NCI-H2081 (cell line): ENCODE measurements around the gene ERICH4.
"Not testable (repeated sequence)": the region's sequence is repeated elsewhere in the genome, so short reads cannot be mapped to it uniquely, and the experiment has no call there.

Source experiments
- DNase-seq, 2 experiments: peaks; one replicate each; lab custom pipeline; 2025; lab: John Stamatoyannopoulos, UW

ERICH4 gene

GRCh38 chr19:41435936-41436673 is 6.9 kb upstream of the ERICH4 start:
- no peak for DNase-seq

- DNase-seq, result no peak
Observed at GRCh38 chr19:41436674-41436951, 6.3 kb upstream of the ERICH4 start.

GRCh38 chr19:41437944-41438574 is 4.9 kb upstream of the ERICH4 start:
- DNase-seq, result no peak

GRCh38 chr19:41439441-41440222 is 3.3 kb upstream of the ERICH4 start, which contains the start of gene DMAC2:
TSS of gene DMAC2 (minus strand) at chr19:41439912. CDS start at chr19:41439899, 13 bp downstream.
- peak; percentile 99 for DNase-seq

GRCh38 chr19:41441321-41441945 is 1.5 kb upstream of the ERICH4 start:
- DNase-seq, result no peak

DNA sequence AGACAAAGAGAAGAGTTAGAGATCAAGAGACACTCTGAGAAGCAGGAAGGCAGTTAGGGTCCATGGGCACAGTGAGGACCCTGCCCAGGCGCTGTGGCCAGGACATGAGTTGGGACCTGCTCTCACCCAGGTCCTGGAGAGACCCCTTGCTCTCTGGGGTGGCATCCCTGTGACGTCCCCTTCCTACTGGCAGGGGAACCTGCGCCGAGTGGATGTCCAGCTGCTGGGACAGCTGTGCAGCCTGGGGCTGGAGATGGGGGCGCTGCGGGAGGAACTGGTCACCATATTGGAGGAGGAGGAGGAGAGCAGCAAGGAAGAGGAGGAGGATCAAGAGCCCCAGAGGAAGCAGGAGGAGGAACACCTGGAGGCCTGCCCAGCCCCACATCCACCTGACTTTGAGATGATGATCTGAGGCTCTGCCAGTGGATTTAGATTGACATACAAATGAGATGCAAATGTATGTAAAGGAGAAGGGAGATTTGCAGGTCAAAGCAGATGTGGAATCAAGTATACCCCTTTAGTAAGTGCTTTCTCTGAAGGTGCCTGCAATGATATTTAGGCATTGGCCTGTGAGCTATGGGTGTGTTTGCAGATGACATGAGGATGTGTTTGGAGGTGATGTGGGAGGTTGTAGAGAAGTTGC is 978 bp downstream of the ERICH4 start:
- no peak for DNase-seq

- DNase-seq, result no peak
Observed at GRCh38 chr19:41445575-41445974, 2.6 kb downstream of the ERICH4 start.

GRCh38 chr19:41447732-41448332 is 4.9 kb downstream of the ERICH4 start:
- no peak for DNase-seq

- DNase-seq, result peak; percentile 40
Observed at GRCh38 chr19:41449079-41449864, 6.3 kb downstream of the ERICH4 start.

DNA sequence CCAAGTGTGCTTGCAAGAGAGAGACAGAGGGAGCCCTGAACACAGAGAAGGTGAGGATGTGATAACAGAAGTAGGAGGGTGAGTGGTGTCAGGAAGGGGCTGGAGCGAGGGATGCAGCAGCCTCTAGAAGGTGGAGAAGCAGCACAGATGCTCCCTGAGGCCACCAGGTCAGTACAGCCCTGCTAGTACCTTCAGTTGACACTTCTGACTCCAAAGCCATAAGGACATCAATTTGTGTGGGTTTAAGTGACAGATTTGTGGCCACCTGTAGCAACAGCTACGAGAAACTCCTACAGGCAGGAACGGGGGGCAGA is 6.9 kb downstream of the ERICH4 start:
- no peak for DNase-seq

DNA sequence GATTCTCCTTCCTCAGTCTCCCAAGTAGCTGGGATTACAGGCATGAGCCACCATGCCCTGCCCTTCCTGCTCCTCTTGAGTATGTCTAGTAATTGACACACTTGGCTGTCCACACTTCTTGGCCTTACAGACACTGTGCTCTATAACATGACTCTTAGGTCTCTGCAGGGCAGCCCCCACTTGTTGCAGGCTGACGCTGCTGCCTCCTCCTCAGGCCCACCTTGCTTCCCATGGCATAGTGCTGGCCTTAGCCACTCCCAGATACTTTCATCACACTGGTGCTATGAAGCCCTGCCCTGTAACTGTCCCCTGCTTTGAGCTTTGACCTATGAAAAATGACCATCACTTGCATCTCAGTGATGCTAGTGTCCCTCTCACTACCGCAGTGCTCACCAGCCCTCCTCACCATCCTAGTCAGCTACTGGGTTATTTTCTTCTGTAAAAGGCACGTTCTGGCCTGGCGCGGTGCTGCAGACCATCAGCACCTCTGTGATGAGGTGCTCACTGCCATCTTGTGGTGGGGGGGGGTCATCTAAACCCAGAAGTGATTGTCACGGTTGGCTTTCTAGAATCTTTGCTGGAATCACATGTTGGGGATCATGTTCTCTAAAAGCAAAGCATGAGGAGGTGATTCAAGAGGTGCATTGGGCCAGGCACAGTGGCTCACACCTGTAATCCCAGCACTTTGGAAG is 9.8 kb downstream of the ERICH4 start:
- DNase-seq, result no peak

GRCh38 chr19:41455936-41456335 is 13.0 kb downstream of the ERICH4 start:
- no peak for DNase-seq

DNA sequence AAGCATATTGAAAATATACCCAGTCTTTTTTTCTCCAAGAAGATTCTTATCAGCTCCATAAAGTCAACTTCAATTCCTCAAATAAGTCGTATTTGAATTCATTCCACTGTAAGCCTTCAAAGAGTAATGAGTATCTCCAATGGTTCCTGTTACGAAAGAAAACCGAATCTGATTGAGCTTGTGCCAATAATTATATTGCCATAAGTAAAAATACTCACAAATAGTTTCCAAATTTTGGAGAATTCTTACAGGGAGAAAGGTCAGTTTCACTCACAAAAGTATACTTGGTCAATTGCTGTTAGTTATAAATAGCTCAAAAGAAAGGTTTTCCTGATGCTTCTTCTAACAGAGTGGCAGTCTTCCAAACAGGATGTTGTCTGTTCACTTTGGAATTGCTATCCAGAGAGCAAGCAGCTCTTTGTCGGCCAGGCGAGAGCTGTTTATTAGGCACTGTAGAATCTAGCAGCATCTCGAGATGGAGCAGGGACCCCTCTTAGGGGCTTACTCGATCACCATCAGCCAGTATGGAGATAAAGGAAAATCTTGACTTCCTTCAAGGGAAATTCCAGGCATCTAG is 13.5 kb downstream of the ERICH4 start:
- no peak for DNase-seq

- DNase-seq, result no peak
Observed at GRCh38 chr19:41457241-41457640, 14.3 kb downstream of the ERICH4 start.

- DNase-seq, result no peak
Observed at GRCh38 chr19:41462497-41462896, 19.5 kb downstream of the ERICH4 start.

GRCh38 chr19:41463257-41464256 is 20.6 kb downstream of the ERICH4 start:
- DNase-seq, result not testable (repeated sequence)

DNA sequence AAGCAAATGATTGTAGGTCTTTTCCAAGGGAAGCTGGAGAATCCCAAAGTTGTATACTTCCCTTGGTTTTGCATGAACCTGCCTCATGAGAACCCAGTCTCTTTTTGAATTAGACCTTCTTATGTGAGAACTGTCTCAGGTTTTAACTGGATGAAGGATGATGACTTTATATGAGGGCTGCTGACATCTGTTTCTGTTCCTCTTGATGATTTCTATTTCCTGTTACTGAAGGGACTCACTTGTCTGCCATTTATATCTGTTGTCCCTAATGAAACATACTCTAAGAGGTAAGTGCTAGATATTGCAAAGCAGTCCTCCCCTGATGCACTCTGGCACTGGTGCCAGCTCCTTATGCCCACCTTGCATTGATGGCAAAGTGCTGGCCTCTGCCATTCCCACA is 33.6 kb downstream of the ERICH4 start:
- DNase-seq, result no peak

DNA sequence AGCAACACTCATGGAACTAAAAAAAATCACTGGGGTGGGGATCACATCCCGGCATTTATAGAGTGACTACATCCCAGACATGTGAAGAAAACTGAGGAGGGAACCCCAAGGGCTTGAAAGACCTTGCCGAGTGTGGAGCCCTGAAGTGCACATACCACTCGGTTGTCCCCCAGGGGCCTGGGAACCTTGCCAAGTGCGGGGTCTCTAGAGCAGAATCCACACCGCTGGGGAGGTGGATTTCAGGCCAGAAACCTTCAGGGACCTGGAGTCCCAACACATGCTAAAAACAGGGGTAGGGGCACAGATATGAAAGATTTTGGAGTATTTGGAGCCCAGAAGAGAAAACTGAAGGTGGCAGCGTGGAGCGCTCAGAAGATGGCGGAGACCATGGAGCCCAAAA is 35.2 kb downstream of the ERICH4 start:
- no peak for DNase-seq
